Stimulated activated CD8-positive, alpha-beta memory T cell treated with anti-CD3 and anti-CD28 coated beads, Interleukin-4, amount 100 ng/mL, for 24 hours (primary cell): ENCODE results near the gene KDM4B.

Experiments used
- DNase-seq: peaks from one replicate; pipeline ENCODE4 v3.0.0-alpha.2; 2020; ENCODE audit warnings: low read depth

The KDM4B gene

GRCh38 chr19:5137114-5137513 is 168.2 kb downstream of the KDM4B start:
- DNase-seq, result no peak

- DNase-seq, result no peak
These were observed 168.7 kb downstream of the KDM4B start for GRCh38 chr19:5137571-5138124.

DNA sequence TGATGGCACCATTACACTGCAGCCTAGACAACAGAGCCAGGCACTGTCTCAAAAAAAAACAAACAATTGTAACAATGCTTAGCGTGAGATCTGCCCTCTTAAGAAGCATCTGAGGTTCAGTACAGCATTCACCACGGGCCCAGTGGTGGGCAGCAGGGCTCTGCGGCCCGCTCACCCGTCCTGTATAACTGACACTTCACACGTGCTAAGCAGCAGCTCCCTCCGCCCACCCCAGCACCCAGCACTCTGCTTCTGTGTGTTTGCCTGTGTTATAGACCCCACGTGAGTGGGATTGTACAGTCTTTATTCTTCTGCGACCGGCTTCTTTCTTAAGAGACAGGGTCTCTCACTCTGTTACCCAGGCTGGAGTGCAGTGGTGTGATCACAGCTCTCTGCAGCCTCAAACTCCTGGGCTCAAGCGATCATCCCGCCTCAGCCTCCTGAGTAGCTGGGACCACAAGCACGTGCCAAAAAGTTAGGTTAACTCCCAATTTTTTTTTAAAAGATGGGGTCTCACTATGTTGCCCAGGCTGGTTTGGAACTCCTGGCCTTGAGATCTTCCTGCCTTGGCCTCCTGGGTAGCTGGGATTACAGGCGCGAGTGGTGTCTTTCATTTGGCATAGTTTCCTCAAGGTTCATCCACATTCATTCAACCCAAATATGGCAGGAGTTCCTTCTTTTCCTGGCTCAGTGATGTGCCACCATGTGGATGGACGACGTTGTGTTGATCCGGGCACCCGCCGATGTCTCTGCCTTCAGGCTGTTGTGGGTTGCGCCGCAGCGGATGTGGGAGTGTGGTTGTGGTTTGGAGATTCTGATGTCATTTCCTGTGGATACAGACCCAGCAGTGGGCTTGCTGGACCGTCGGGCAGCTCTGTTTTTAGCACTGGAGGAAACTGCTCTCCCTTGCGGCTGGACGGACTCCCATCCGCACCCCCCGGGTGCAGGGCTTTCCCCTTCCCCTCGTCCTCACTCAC is 170.0 kb downstream of the KDM4B start:
- DNase-seq, result peak; percentile 73

DNA sequence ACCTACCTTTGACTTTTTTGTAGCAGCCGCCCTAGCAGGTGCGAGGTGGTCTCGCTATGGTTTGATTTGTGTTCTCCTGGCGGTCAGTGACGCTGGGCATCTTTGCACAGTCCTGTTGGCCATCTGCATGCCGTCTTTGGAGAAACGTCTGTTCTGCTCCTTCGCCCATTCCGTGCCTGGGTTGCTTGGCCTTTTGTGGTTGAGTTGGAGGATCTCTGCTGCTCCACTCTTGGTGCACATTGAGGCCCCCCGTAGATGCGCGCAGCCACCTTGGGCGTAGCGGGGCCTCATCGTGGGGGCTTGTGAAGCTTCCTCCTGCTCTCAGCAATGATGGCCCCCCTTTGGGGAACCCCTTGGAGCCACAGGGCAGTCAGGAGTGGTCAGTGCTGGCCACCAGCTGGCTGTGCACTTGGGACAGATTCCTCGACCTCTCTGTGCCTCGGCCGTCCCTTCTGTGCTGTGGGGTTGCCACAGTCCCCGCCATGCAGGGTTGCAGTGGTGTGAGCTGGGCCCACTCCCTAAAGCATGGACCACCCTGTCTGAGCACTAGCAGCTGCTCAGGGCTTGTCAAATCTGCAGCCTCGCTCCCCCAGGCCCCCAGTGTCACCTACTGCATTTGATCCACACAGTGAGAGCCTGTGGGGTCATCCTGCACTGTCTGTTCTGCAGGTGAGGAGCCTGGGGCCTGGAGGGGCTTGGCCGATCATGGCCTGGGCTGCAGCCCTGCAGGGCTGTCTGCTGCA is 170.8 kb downstream of the KDM4B start:
- no peak for DNase-seq

- DNase-seq, result no peak
These were observed 172.4 kb downstream of the KDM4B start for GRCh38 chr19:5141129-5141849.

DNA sequence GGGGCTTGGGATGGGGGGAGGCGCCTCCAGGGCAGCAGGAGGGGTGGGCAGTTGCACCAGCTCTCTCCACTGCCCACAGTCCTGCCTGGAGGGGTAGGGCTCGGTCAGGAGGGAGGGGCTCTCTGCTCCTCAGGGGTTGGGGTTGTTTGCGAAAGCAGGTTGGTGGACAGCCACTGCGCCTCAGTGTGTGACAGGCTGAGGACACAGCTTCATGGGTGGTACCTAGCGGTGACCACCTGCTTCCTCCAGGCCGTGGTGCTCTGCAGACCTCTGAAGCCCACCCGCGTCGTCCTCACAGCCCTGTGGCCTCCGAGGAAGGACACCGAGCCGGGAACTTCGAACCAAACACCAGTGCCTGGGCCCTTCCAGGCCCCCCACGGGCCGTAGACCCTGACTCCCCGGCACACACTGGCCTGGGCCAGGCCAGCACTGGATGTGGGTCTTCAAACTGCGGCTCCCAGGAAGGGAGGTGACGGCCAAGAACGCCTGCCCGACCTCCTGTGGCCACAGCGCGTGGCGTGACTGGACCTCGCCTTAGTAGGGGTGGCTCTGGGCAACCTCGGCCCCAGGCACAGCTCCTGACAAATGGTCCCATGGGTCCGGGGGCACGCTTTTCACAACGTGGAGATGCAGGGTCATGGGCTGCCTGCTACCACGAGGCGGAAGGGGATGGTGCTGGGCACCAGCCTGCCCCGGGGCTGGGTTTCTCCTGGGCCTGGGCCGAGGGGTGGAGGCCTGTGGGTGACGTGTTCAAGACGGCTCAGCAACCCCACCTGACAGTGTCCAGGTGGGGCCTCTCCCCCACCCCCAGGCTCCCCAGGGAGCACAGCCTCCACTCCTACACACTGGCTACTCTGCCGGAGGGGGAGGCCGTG is 173.2 kb downstream of the KDM4B start:
- no peak for DNase-seq

DNA sequence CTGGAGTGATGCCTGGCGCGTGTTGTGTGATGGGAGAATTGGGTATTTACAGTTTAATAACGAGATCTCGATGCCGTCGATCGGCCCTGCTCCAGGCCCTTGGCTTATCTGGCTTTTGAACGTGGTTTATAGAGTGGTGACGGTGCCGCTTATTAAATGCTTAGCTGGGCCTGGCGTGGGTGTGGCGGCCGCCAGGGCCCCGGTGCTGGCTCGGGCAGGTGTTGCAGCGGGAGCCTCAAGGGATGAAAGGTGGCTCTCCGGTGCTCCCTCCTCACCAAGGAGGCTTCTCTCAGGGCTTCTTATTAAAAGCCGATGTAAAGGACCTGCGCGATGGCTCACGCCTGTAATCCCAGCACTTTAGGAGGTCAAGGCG is 173.8 kb downstream of the KDM4B start:
- DNase-seq, result no peak

- no peak for DNase-seq
These were observed 174.8 kb downstream of the KDM4B start for GRCh38 chr19:5143471-5144411.

DNA sequence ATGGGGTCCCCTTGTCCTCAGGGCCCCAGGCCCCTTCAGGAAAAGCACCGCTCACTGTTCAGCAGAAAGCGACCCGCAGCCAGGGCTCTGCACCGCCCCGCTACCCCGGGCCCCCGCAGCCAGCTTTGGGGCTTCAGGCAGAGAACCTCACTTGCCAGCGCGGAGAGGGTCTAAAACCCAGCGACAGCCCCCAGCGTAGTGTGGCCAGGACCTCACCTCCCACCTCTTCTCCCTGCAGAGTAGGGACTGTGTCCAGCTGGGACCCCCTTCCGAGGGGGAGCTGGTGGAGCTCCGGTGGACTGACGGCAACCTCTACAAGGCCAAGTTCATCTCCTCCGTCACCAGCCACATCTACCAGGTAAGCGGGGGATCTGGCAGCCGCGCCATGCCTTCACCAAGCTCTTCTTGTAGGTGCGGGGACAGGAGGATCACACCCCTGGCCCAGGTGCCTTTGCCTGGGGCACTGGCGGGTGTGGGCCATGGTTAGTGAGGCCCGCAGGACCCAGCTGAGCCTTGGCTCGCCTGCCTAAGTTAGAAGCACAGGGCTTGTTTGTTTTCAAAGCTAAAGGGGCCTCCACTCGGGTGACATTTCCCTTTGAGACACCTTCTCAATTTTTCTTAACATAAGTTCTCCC is 175.7 kb downstream of the KDM4B start:
- no peak for DNase-seq

DNA sequence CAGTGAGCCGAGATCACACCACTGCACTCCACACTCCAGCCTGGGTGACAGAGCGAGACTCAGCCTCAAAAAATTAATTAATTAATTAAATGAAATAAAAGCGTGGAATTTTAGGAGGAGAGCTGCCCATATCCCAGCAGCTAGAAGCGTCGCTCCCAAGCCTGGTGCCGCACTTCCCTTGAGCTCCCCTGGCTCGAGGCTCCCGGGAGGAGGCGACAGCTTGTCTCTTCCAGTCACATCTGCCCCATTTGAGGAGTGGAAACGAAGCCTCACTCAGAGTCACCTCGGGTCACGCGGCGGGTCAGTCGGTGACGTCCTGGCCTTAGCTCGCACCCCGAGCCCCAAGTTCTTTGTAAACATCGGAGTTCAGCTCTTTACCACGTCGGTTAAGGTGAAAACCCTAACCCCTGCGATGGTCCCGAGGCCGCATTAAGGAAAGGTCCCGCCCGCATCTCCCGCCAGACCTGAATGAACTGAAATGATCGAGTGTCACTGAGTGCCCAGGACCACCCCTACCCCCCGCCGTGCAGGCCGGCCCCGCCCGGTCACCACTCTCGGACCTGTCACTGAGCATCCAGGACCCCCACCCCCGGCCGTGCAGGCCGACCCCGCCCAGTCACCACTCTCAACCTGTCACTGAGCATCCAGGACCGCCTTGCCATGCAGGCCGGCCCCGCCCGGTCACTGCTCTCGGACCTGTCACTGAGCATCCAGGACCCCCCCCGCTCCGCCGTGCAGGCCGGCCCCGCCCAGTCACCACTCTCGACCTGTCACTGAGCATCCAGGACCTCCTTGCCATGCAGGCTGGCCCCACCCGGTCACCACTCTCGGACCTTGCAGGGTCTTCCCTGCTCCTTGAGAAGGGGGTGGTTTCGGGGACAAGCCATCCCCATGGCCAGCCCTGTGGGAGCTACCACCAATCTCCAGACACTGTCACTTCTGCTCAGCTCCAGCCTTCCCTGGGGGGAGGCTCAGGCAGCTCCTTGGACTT is 176.9 kb downstream of the KDM4B start:
- no peak for DNase-seq

DNA sequence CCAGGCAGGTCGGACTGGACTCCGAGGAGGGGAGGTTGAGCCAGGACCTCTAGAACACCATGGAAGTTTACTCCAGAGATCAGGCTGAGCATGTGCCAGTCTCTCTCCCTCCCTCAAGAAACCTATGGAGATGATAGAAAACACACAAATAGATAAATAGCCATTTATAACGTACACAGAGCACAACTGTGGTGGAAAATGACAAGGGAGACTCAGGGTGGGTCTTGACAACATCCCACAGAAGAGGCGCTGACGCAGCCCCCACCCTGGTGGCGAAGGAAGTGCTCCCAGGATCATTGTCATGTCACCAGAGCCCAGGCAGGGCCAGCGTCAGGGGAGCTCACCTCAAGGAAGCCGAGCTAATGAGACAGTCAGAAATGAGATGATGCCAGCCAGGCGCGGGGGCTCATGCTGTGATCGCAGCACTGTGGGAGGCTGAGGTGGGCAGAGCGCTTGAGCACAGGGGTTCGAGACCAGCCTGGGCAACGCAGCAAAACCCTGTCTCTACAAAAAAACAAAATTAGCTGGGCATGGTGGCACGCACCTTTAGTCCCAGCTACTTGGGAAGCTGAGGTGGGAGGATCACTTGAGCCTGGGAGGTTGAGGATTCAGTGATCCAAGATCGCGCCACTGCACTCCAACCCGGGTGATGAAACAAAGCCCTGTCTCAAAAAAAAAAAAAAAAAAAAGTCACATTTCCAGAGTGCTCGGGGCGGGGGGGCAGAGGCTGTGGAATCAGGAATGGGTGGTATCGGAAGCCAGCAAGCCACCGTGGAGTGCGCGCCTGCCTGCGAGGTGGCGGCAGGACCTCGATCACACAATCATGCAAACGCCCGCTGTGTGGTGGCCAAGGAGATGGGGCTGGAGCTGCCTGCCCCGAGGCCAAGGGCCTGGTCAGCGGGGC is 178.4 kb downstream of the KDM4B start:
- no peak for DNase-seq

- DNase-seq, result no peak
These were observed 179.3 kb downstream of the KDM4B start for GRCh38 chr19:5147978-5148793.

- no peak for DNase-seq
These were observed 179.9 kb downstream of the KDM4B start for GRCh38 chr19:5148794-5149190.

- DNase-seq, result no peak
These were observed 180.6 kb downstream of the KDM4B start for GRCh38 chr19:5149508-5149907.

DNA sequence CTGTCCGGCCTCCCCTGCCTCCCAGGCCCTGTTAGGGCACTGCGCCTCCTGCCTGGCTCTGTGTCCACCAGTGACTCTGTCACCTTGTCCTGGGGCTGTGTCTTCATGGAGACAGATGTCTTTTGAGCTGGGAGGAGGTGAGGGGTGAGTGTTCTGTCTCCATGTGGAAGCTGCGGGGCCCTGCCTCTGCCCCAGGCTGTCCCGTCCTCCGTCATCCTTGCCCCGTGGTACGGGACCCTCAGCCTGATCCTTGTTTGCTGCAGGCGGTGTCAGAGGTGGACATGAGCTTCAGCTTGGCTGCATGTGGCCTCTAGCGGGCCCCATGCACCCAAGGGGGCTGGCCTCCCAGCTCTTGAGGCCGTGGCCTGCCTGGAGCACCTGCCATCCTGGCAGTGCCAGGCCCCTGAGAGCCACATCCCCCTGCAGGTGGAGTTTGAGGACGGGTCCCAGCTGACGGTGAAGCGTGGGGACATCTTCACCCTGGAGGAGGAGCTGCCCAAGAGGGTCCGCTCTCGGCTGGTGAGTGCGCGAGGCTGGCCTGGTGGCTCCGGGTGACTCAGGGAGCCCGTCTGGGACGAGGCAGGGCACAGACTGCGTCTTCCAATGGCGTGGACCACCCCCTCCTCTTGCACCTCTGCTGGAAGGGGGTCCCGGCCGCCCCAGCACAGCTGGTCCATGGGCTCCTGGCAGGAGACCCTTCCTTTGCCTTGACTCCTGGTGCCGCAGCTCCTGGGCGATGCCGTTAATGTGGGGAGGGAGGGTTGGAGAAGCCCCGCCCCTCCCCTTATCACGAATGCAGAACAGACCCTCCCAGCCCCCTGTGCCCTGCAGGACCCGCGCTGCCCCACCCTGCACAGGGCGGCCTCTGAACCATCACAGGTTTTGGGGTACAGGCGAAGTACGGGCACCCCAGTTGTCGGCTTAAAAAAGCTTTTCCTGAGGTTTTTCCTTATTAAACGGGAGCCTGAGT is 181.3 kb downstream of the KDM4B start:
- no peak for DNase-seq
